H9 (cell line): ENCODE results near the gene EEF1G. TPM values are rescaled to one million over a fixed set of nuclear protein-coding genes. Genes with fewer than 3 reads are reported as not detected.
A peak's percentile ranks its signal among the peaks of the same experiment; 100 is the strongest.

ENCODE experiments used
- DNase-seq: peaks from one replicate; pipeline ENCODE4 v3.0.0-alpha.2; 2017
- H2AFZ ChIP-seq: one replicate; pipeline ENCODE4 v1.6.1; 2013; ENCODE audit warnings: mild to moderate bottlenecking, low read length, control low read depth, moderate library complexity
- H2AK5ac ChIP-seq: 2 replicates; pipeline ENCODE4 v1.6.1; 2013; ENCODE audit warnings: low read length, control low read depth, mixed read lengths; ENCODE audit not compliant: insufficient read length
- H2BK120ac ChIP-seq: one replicate; pipeline ENCODE4 v1.6.1; 2013; ENCODE audit warnings: low read depth, mild to moderate bottlenecking, low read length, control low read depth, inconsistent platforms; ENCODE audit not compliant: poor library complexity, severe bottlenecking
- H2BK12ac ChIP-seq: 2 replicates; pipeline ENCODE4 v1.6.1; 2013; ENCODE audit warnings: low read length, control low read depth, mixed read lengths, low read depth; ENCODE audit not compliant: insufficient read length
- H2BK15ac ChIP-seq: 2 replicates; pipeline ENCODE4 v1.6.1; 2013; ENCODE audit warnings: low read depth, low read length, control low read depth
- H2BK20ac ChIP-seq: one replicate; pipeline ENCODE4 v1.6.1; 2013; ENCODE audit warnings: low read depth, mild to moderate bottlenecking, low read length, control low read depth, inconsistent platforms; ENCODE audit not compliant: poor library complexity, severe bottlenecking
- H2BK5ac ChIP-seq: 2 replicates; pipeline ENCODE4 v1.6.1; 2013; ENCODE audit warnings: low read length, control low read depth, mixed read lengths; ENCODE audit not compliant: insufficient read length
- H3K14ac ChIP-seq: 2 replicates; pipeline ENCODE4 v1.6.1; 2013; ENCODE audit warnings: low read length, control low read depth; ENCODE audit not compliant: insufficient read depth
- H3K18ac ChIP-seq: 2 replicates; pipeline ENCODE4 v1.6.1; 2013; ENCODE audit warnings: low read depth, mild to moderate bottlenecking, mixed read lengths, low read length, control low read depth; ENCODE audit not compliant: insufficient read length
- H3K23ac ChIP-seq: 2 replicates; pipeline ENCODE4 v1.6.1; 2013; ENCODE audit warnings: low read length, control low read depth, mixed read lengths, low read depth; ENCODE audit not compliant: insufficient read length
- H3K23me2 ChIP-seq: 2 replicates; pipeline ENCODE4 v1.6.1; 2013; ENCODE audit warnings: low read depth, mild to moderate bottlenecking, mixed read lengths, low read length, control low read depth; ENCODE audit not compliant: insufficient read length, poor library complexity, severe bottlenecking
- H3K27ac ChIP-seq: 2 replicates; pipeline ENCODE4 v1.5.1; 2013; ENCODE audit warnings: low read length, control low read depth, mixed read lengths, low read depth; ENCODE audit not compliant: insufficient read length
- H3K27me3 ChIP-seq: 2 replicates; pipeline ENCODE4 v1.6.1; 2013; ENCODE audit warnings: low read length, control low read depth, inconsistent platforms; ENCODE audit not compliant: insufficient read depth
- H3K4ac ChIP-seq: 2 replicates; pipeline ENCODE4 v1.6.1; 2013; ENCODE audit warnings: low read depth, mild to moderate bottlenecking, control low read depth, inconsistent platforms, low read length, moderate library complexity
- H3K4me1 ChIP-seq: 2 replicates; pipeline ENCODE4 v1.6.1; 2013; ENCODE audit warnings: low read length, control low read depth, inconsistent platforms; ENCODE audit not compliant: insufficient read depth
- H3K4me2 ChIP-seq: 2 replicates; pipeline ENCODE4 v1.6.1; 2013; ENCODE audit warnings: low read length, control low read depth, mixed read lengths; ENCODE audit not compliant: insufficient read length, insufficient read depth
- H3K56ac ChIP-seq: 2 replicates; pipeline ENCODE4 v1.6.1; 2013; ENCODE audit warnings: low read depth, mild to moderate bottlenecking, mixed read lengths, low read length, control low read depth; ENCODE audit not compliant: insufficient read length
- H3K79me1 ChIP-seq: 2 replicates; pipeline ENCODE4 v1.6.1; 2013; ENCODE audit warnings: low read depth, mild to moderate bottlenecking, moderate library complexity, low read length, control low read depth, inconsistent platforms; ENCODE audit not compliant: insufficient read depth, poor library complexity, severe bottlenecking
- H3K79me2 ChIP-seq: 2 replicates; pipeline ENCODE4 v1.6.1; 2013; ENCODE audit warnings: low read length, control low read depth, inconsistent platforms; ENCODE audit not compliant: insufficient read depth
- H3K9ac ChIP-seq: 2 replicates; pipeline ENCODE4 v1.6.1; 2013; ENCODE audit warnings: low read length, control low read depth, mixed read lengths; ENCODE audit not compliant: insufficient read length; ENCODE audit errors: extremely low read depth
- H3K9me3 ChIP-seq: one replicate; pipeline ENCODE4 v1.6.1; 2013; ENCODE audit warnings: low read depth, low read length, inconsistent platforms; ENCODE audit not compliant: control insufficient read depth
- H3T11ph ChIP-seq: one replicate; pipeline ENCODE4 v1.6.1; 2013; ENCODE audit warnings: mild to moderate bottlenecking, low read length, control low read depth, inconsistent platforms
- H4K20me1 ChIP-seq: one replicate; pipeline ENCODE4 v1.6.1; 2013; ENCODE audit not compliant: control insufficient read depth, insufficient read length, insufficient read depth
- H4K5ac ChIP-seq: 2 replicates; pipeline ENCODE4 v1.6.1; 2013; ENCODE audit warnings: low read depth, mild to moderate bottlenecking, mixed read lengths, low read length, control low read depth; ENCODE audit not compliant: insufficient read length
- H4K8ac ChIP-seq: replicated peaks from 2 replicates; pipeline ENCODE4 v1.6.1; 2013; ENCODE audit warnings: low read length, control low read depth, mixed read lengths, low read depth; ENCODE audit not compliant: insufficient read length
- H4K91ac ChIP-seq: 2 replicates; pipeline ENCODE4 v1.6.1; 2013; ENCODE audit warnings: low read depth, mild to moderate bottlenecking, moderate library complexity, mixed read lengths, low read length, control low read depth; ENCODE audit not compliant: insufficient read length
- H3K27ac Mint-ChIP-seq, 3 experiments: 2 replicates in 2 of 3; 3 replicates in 1 of 3; pipeline ENCODE4 v1.8.0; 2020 to 2021; ENCODE audit warnings: mixed read lengths in 3 of 3, mild to moderate bottlenecking in 1 of 3, moderate library complexity in 1 of 3
- H3K27me3 Mint-ChIP-seq: 2 replicates; pipeline ENCODE4 v1.8.0; 2021; ENCODE audit warnings: low read depth, mild to moderate bottlenecking, moderate library complexity, mixed read lengths
- H3K36me3 Mint-ChIP-seq, 3 experiments: 2 replicates in 2 of 3; 3 replicates in 1 of 3; pipeline ENCODE4 v1.8.0; 2020 to 2021; ENCODE audit warnings: low read depth in 3 of 3, mixed read lengths in 3 of 3; ENCODE audit not compliant: insufficient read depth in 1 of 3
- H3K4me1 Mint-ChIP-seq, 2 experiments: 2 replicates each; pipeline ENCODE4 v1.8.0; 2020; ENCODE audit warnings: mixed read lengths in 2 of 2
- H3K4me3 Mint-ChIP-seq, 2 experiments: 2 replicates in 1 of 2; 3 replicates in 1 of 2; pipeline ENCODE4 v1.8.0; 2020 to 2021; ENCODE audit warnings: mild to moderate bottlenecking in 2 of 2, mixed read lengths in 2 of 2, moderate library complexity in 1 of 2
- H3K9me3 Mint-ChIP-seq, 2 experiments: 2 replicates in 1 of 2; 3 replicates in 1 of 2; pipeline ENCODE4 v1.8.0; 2020; ENCODE audit warnings: mild to moderate bottlenecking in 2 of 2, mixed read lengths in 2 of 2, moderate library complexity in 1 of 2
- CTCF ChIP-seq: fragments of 200-600 bp; sonication (generic); conservative IDR thresholded peaks from 3 replicates; pipeline ENCODE4 v1.8.0; 2021; ENCODE audit warnings: antibody characterized with exemption, mild to moderate bottlenecking
- WGBS: extraction: QIAGEN DNeasy Blood & Tissue Kit; methylation state at CpG from one replicate; pipeline ENCODE4 v1.1.7; 2013; ENCODE audit warnings: missing lambda C conversion rate, low lambda C conversion rate, mixed read lengths; ENCODE audit not compliant: insufficient read length; ENCODE audit errors: extremely low coverage; 5-methylcytosine and 5-hydroxymethylcytosine counted together
- total RNA-seq: library from RNA; stranded (reverse); gene quantifications from 2 replicates; pipeline ENCODE4 v1.2.1, GENCODE V29; 2021

EEF1G gene
- total RNA-seq, 1 experiment from 2014 or later: 1,790 TPM

- Histone ChIP-seq H2BK120ac (no peak overlapping the region), H2BK5ac (no peak overlapping the region), H3K18ac (no peak overlapping the region), H3K23ac (no peak overlapping the region), H3K79me2 (peaks cover 3% of the 10 kb centered on the region; the same call in 1 of the 2 replicates), H4K91ac (no peak overlapping the region), H2AFZ (no peak overlapping the region), H3K79me1 (peaks cover 5% of the 10 kb centered on the region), H3K14ac (no peak overlapping the region), H3K27ac (no peak overlapping the region), H4K8ac (no peak overlapping the region), H3K56ac (no peak overlapping the region), H3K4me2 (no peak overlapping the region), H3K9me3 (no peaks in the 10 kb centered on the region), H2BK15ac (no peak overlapping the region), H3K4ac (no peak overlapping the region), H2AK5ac (no peak overlapping the region), H4K5ac (no peak overlapping the region), H3K27me3 (no peaks in the 10 kb centered on the region), H3K4me1 (no peaks in the 10 kb centered on the region), H3T11ph (no peak overlapping the region), H3K9ac (no peak overlapping the region), H2BK12ac (no peak overlapping the region), H2BK20ac (no peak overlapping the region), H4K20me1 (no peaks in the 10 kb centered on the region), H3K23me2 (no peaks in the 10 kb centered on the region)
- no CpG with 5 or more reads among the region's 8 CpGs for WGBS
- H3K9me3 Mint-ChIP-seq: no peaks in the 10 kb centered on the region
- H3K27ac Mint-ChIP-seq: peak overlapping the region in 1 of 3 experiments; percentile 95; a peak in 2 of 7 replicates
- DNase-seq: no peak
- peak overlapping the region in 1 of 2 experiments; percentile 16; a peak in 2 of 5 replicates for H3K4me3 Mint-ChIP-seq
- H3K4me1 Mint-ChIP-seq: peaks cover 29 to 33% of the 10 kb centered on the region in 2 experiments
- no peaks in the 10 kb centered on the region for H3K27me3 Mint-ChIP-seq
- no peak for TF ChIP-seq CTCF
- H3K36me3 Mint-ChIP-seq: peaks cover 63 to 94% (median 83%) of the 10 kb centered on the region in 3 experiments
Measured at GRCh38 chr11:62567018-62567633, 6.6 kb downstream of the EEF1G start.
